NCI-H510A (cell line): ENCODE measurements around the gene KLHDC1.

ENCODE experiments used
- DNase-seq: peaks from one replicate; lab custom pipeline; 2025; lab: John Stamatoyannopoulos, UW

KLHDC1 gene

GRCh38 chr14:49786315-49786714 lies 93.4 kb downstream of the KLHDC1 start:
- no peak for DNase-seq

GRCh38 chr14:49792618-49793017 lies 99.7 kb downstream of the KLHDC1 start:
- no peak for DNase-seq

GRCh38 chr14:49796025-49796424 lies 103.1 kb downstream of the KLHDC1 start:
- DNase-seq, result no peak
